ENCODE measurements around the gene OR2T4. TPM values are rescaled to one million over a fixed set of nuclear protein-coding genes. Genes with fewer than 3 reads are reported as not detected.

Gene OR2T4
- total RNA-seq, 1 donor from 2014 or later: not detected

DNA sequence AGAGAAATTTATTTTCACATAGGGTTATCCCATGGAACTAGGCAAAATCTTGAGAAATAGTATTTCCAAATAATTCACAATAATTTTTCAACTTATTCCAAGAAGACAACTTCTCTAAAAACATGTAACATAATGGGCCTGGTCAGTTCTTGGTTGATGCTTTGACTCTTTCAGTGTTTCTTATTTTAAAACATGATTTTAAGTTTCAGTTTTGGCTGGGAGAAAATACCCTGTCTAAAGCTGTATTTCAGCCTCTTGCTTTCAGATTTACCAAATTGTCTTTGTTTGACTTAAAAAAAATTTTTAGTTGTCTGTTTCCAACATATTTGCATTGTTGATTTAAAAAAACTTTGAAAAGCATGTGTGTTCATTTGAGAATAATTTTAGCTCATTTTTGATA is 5.1 kb downstream of the OR2T4 start:
- no peaks in the 10 kb centered on the region for H3K36me3 ChIP-seq (ENCODE audit: control insufficient read depth, insufficient read depth, low read length)
- H3K27me3 ChIP-seq (ENCODE audit: control insufficient read depth, insufficient read depth, low read length): no peaks in the 10 kb centered on the region
- DNase-seq (ENCODE audit: low read depth): no peak
- H3K4me3 ChIP-seq (ENCODE audit: low read depth, low read length): no peak overlapping the region
- TF ChIP-seq, protein P1, sequence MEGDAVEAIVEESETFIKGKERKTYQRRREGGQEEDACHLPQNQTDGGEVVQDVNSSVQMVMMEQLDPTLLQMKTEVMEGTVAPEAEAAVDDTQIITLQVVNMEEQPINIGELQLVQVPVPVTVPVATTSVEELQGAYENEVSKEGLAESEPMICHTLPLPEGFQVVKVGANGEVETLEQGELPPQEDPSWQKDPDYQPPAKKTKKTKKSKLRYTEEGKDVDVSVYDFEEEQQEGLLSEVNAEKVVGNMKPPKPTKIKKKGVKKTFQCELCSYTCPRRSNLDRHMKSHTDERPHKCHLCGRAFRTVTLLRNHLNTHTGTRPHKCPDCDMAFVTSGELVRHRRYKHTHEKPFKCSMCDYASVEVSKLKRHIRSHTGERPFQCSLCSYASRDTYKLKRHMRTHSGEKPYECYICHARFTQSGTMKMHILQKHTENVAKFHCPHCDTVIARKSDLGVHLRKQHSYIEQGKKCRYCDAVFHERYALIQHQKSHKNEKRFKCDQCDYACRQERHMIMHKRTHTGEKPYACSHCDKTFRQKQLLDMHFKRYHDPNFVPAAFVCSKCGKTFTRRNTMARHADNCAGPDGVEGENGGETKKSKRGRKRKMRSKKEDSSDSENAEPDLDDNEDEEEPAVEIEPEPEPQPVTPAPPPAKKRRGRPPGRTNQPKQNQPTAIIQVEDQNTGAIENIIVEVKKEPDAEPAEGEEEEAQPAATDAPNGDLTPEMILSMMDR (IDR thresholded peaks at IDR 0.05; ENCODE audit: insufficient read depth, low read length, poor library complexity, severe bottlenecking): no peak

DNA sequence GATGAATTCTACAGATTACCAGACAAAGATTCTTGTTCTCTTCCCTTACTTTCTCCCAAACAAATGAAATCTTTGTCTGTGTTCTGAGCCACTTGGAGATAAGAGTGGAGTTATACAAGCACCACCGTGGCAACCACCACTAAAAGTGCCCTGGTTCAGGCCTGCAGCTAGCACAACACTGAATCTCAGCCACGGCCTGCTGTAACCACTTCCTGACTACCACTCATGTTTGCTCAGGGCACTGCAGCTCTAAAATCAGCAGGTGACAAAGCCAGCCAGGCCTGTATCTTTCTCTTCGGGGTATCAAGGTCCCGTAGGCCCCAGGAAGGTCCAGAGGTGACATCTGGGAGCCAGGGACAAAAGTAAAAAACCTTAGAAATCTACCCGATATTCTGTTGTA is 10.9 kb downstream of the OR2T4 start:
- TF ChIP-seq, protein P1 (IDR thresholded peaks at IDR 0.05; ENCODE audit: insufficient read depth, low read length, poor library complexity, severe bottlenecking): no peak
- no peak overlapping the region for H3K4me3 ChIP-seq (ENCODE audit: low read depth, low read length)
- H3K36me3 ChIP-seq (ENCODE audit: control insufficient read depth, insufficient read depth, low read length): no peaks in the 10 kb centered on the region
- no peak for DNase-seq (ENCODE audit: low read depth)
- no peaks in the 10 kb centered on the region for H3K27me3 ChIP-seq (ENCODE audit: control insufficient read depth, insufficient read depth, low read length)

DNA sequence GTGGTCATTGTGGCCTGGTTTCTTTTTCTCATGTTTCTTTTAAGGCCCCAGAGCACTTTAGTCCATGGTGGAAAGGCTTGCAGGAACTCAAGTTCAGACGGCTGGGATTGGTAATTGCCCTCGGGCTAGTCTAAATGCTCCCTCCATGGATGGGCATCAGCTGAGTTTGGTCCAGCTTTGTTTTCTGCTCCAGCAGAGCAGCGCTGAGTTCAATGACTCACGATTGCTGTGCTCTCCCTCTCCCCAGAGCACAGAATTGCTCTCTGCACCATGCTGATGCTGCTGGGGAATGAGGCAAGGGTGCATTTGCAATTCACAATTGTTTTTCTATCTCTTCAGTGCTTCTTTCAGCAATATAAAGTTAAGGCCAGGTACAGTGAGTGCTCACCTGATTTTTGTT is 12.3 kb downstream of the OR2T4 start:
- no peak for DNase-seq (ENCODE audit: low read depth)
- H3K36me3 ChIP-seq (ENCODE audit: control insufficient read depth, insufficient read depth, low read length): no peaks in the 10 kb centered on the region
- TF ChIP-seq, protein P1 (IDR thresholded peaks at IDR 0.05; ENCODE audit: insufficient read depth, low read length, poor library complexity, severe bottlenecking): no peak
- no peaks in the 10 kb centered on the region for H3K27me3 ChIP-seq (ENCODE audit: control insufficient read depth, insufficient read depth, low read length)
- H3K4me3 ChIP-seq (ENCODE audit: low read depth, low read length): no peak overlapping the region

DNA sequence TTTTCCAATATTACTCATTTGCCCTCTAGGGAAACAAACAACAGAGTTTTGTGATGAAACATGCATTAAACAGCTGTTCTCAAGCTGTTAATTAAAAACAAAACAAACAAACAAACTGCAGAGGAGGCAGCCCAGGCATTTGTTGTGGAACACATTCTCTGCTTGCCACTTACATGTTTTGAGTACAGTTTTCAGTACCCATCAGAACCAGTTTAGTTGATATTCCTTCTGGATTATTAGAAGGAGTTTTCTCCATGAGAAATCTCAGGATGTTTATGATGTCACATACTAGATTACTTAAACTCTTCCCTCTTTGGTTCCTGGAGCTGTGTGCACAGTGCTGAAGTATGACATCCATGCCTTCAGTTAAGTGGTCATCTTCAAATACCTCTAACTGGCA is 14.0 kb downstream of the OR2T4 start, which contains the start of gene OR2T6:
Gene OR2T6, plus strand, starts transcription at position 301 of the 400 bp plus-strand sequence. CDS start 11,863 bp downstream, outside the sequence.
- no peak within 1 kb of the TSS for H3K4me3 ChIP-seq (ENCODE audit: low read depth, low read length)
- DNase-seq (ENCODE audit: low read depth): no peak
- no peaks in the 10 kb centered on the region for H3K27me3 ChIP-seq (ENCODE audit: control insufficient read depth, insufficient read depth, low read length)
- H3K36me3 ChIP-seq (ENCODE audit: control insufficient read depth, insufficient read depth, low read length): no peaks in the 10 kb centered on the region
- TF ChIP-seq, protein P1 (IDR thresholded peaks at IDR 0.05; ENCODE audit: insufficient read depth, low read length, poor library complexity, severe bottlenecking): no peak

DNA sequence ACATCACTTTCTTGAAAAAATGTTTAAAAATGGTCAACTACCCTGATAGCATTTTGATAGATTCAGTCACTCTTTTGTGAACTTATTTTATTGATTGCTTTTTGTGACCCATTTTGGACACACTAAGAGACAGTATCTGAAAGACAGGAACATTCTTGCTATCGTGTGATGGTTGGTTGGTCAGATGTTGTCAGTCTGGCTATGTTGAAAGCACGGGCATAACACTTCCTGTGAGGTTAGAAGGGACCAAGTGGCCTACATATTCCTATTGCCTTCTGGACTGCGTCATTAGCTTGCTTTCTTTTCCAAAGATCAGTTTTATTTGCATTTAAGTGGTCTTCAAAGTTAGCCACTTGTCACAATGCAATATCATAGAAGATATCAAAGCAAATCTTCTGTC is 15.5 kb downstream of the OR2T4 start:
- TF ChIP-seq, protein P1 (IDR thresholded peaks at IDR 0.05; ENCODE audit: insufficient read depth, low read length, poor library complexity, severe bottlenecking): no peak
- Histone ChIP-seq H3K4me3 (ENCODE audit: low read depth, low read length) (no peak overlapping the region), H3K27me3 (ENCODE audit: control insufficient read depth, insufficient read depth, low read length) (no peaks in the 10 kb centered on the region), H3K36me3 (ENCODE audit: control insufficient read depth, insufficient read depth, low read length) (no peaks in the 10 kb centered on the region)
- DNase-seq (ENCODE audit: low read depth): no peak

DNA sequence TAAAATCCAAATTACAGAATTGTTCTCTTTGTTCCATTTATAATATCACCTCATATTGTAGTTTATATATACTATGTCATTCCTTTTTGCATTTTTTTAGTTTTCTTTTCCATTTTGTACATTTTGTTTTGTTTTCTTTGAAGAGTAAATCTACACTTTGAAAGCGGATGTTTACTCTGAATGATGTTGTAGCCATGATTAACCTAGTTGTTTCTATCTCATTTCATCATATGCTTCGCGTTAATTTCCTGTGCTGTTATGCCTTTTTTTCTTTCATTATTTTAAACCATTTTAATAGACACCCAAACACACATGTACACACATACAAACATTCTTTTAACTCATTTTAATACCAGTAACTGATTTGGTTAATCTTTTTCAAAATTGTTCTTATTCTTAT is 19.4 kb downstream of the OR2T4 start:
- TF ChIP-seq, protein P1 (IDR thresholded peaks at IDR 0.05; ENCODE audit: insufficient read depth, low read length, poor library complexity, severe bottlenecking): no peak
- DNase-seq (ENCODE audit: low read depth): no peak

More for the DNA sequence above, 19.4 kb downstream of the OR2T4 start:
- Histone ChIP-seq H3K27me3 (ENCODE audit: control insufficient read depth, insufficient read depth, low read length) (no peaks in the 10 kb centered on the region), H3K36me3 (ENCODE audit: control insufficient read depth, insufficient read depth, low read length) (no peaks in the 10 kb centered on the region), H3K4me3 (ENCODE audit: low read depth, low read length) (no peak overlapping the region)
